GM21576 (cell line): Measurements from ENCODE around the gene PSMA8.
"Not testable (repeated sequence)": the region's sequence is repeated elsewhere in the genome, so short reads cannot be mapped to it uniquely, and the experiment has no call there.

Source experiments
- ATAC-seq: cut with Tn5 transposase; IDR thresholded peaks from one replicate; pipeline ENCODE4 v1.9.1; 2021; ENCODE audit warnings: mild to moderate bottlenecking, moderate library complexity; ENCODE audit not compliant: unreplicated experiment

Gene PSMA8

GRCh38 chr18:26228562-26229260 lies 95.0 kb downstream of the PSMA8 start:
- no peak for ATAC-seq

- no peak for ATAC-seq
These were observed 96.8 kb downstream of the PSMA8 start for GRCh38 chr18:26230497-26230896.

GRCh38 chr18:26233208-26233607 lies 99.5 kb downstream of the PSMA8 start:
- no peak for ATAC-seq

GRCh38 chr18:26237363-26237762 lies 103.7 kb downstream of the PSMA8 start:
- not testable (repeated sequence) for ATAC-seq

- not testable (repeated sequence) for ATAC-seq
These were observed 105.0 kb downstream of the PSMA8 start for GRCh38 chr18:26238718-26239117.

GRCh38 chr18:26242392-26242791 lies 108.7 kb downstream of the PSMA8 start:
- ATAC-seq: not testable (repeated sequence)
